ENCODE measurements around the gene HS6ST2. TPM values are rescaled to one million over a fixed set of nuclear protein-coding genes. Genes with fewer than 3 reads are reported as not detected.

HS6ST2 gene
- total RNA-seq, 2 donors from 2014 or later = 0.85 to 2.0 TPM

- TF ChIP-seq, protein P1, sequence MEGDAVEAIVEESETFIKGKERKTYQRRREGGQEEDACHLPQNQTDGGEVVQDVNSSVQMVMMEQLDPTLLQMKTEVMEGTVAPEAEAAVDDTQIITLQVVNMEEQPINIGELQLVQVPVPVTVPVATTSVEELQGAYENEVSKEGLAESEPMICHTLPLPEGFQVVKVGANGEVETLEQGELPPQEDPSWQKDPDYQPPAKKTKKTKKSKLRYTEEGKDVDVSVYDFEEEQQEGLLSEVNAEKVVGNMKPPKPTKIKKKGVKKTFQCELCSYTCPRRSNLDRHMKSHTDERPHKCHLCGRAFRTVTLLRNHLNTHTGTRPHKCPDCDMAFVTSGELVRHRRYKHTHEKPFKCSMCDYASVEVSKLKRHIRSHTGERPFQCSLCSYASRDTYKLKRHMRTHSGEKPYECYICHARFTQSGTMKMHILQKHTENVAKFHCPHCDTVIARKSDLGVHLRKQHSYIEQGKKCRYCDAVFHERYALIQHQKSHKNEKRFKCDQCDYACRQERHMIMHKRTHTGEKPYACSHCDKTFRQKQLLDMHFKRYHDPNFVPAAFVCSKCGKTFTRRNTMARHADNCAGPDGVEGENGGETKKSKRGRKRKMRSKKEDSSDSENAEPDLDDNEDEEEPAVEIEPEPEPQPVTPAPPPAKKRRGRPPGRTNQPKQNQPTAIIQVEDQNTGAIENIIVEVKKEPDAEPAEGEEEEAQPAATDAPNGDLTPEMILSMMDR (IDR thresholded peaks at IDR 0.05) = no peak
- no peaks in the 10 kb centered on the region for H3K4me1 ChIP-seq
- no peaks in the 10 kb centered on the region for H3K27me3 ChIP-seq
- no peaks in the 10 kb centered on the region for H3K9me3 ChIP-seq
- H3K27ac ChIP-seq = no peak overlapping the region
- no peak overlapping the region for H3K4me3 ChIP-seq
- intact Hi-C loops (cut with DNase I) = no loop called here
- DNase-seq = no peak
- H3K36me3 ChIP-seq = no peaks in the 10 kb centered on the region
- no peak overlapping the region for H3K9ac ChIP-seq (ENCODE audit: low read depth in 2 of 2, low read length in 2 of 2)
Observed at GRCh38 chrX:132843363-132843762, 115.1 kb downstream of the HS6ST2 start.

- H3K9ac ChIP-seq (ENCODE audit: low read depth in 2 of 2, low read length in 2 of 2) = no peak overlapping the region
- TF ChIP-seq, protein P1 (IDR thresholded peaks at IDR 0.05) = no peak
- H3K9me3 ChIP-seq = no peaks in the 10 kb centered on the region
- H3K27ac ChIP-seq = no peak overlapping the region
- H3K27me3 ChIP-seq = no peaks in the 10 kb centered on the region
- no peak for DNase-seq
- H3K36me3 ChIP-seq = no peaks in the 10 kb centered on the region
- H3K4me1 ChIP-seq = no peaks in the 10 kb centered on the region
- H3K4me3 ChIP-seq = no peak overlapping the region
- intact Hi-C loops (cut with DNase I) = no loop called here
Observed at GRCh38 chrX:132842460-132843238, 115.8 kb downstream of the HS6ST2 start.

GRCh38 chrX:132837967-132838366, 120.5 kb downstream of the HS6ST2 start:
- H3K9me3 ChIP-seq = no peaks in the 10 kb centered on the region
- H3K4me1 ChIP-seq = no peaks in the 10 kb centered on the region
- DNase-seq = peak; percentile 57
- no peaks in the 10 kb centered on the region for H3K36me3 ChIP-seq
- H3K27me3 ChIP-seq = no peaks in the 10 kb centered on the region
- intact Hi-C loops (cut with DNase I) = no loop called here
- no peak overlapping the region for H3K9ac ChIP-seq (ENCODE audit: low read depth in 2 of 2, low read length in 2 of 2)
- H3K4me3 ChIP-seq = no peak overlapping the region
- no peak overlapping the region for H3K27ac ChIP-seq
- TF ChIP-seq, protein P1 (IDR thresholded peaks at IDR 0.05) = no peak

DNA sequence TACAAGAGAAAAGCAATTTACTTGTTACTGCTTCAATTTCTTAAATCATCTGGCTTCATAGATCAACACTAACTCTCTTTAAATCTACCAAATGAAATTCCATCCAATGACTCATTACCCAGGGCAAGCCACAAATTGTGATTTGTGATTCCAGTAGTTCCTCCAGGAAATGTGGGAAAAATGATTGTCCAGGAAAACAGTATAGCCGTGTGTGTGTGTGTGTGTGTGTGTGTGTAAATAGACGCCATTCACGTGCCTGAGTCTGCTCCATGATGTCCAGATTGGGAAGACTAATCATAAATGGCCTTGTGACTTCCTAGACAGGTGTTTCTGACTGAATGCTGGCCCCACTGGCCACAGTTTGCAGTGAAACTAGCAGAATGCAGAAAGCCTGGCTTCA, 121.3 kb downstream of the HS6ST2 start:
- Histone ChIP-seq H3K9me3 (no peaks in the 10 kb centered on the region), H3K27me3 (no peaks in the 10 kb centered on the region), H3K4me1 (no peaks in the 10 kb centered on the region), H3K36me3 (no peaks in the 10 kb centered on the region), H3K9ac (ENCODE audit: low read depth in 2 of 2, low read length in 2 of 2) (no peak overlapping the region), H3K4me3 (no peak overlapping the region), H3K27ac (peak overlapping the region; percentile 0)
- peak; percentile 25 for DNase-seq
- TF ChIP-seq, protein P1 (IDR thresholded peaks at IDR 0.05) = no peak
- intact Hi-C loops (cut with DNase I) = no loop called here

GRCh38 chrX:132836471-132836870, 122.0 kb downstream of the HS6ST2 start:
- no peak overlapping the region for H3K27ac ChIP-seq
- H3K4me1 ChIP-seq = no peaks in the 10 kb centered on the region
- H3K9ac ChIP-seq (ENCODE audit: low read depth in 2 of 2, low read length in 2 of 2) = no peak overlapping the region
- no peaks in the 10 kb centered on the region for H3K27me3 ChIP-seq
- intact Hi-C loops (cut with DNase I) = no loop called here
- no peak for DNase-seq
- no peak overlapping the region for H3K4me3 ChIP-seq
- no peaks in the 10 kb centered on the region for H3K9me3 ChIP-seq
- H3K36me3 ChIP-seq = no peaks in the 10 kb centered on the region
- TF ChIP-seq, protein P1 (IDR thresholded peaks at IDR 0.05) = no peak
